C4-2B (cell line): ENCODE data around the gene DLG2.

ENCODE experiments used
- ZFX ChIP-seq: fragments of 450-650 bp; IDR thresholded peaks from 2 replicates; pipeline ENCODE4 v1.6.1; 2017
- TF ChIP-seq, protein P1 (sequence below): fragments of 450-650 bp; conservative IDR thresholded peaks from 2 replicates; pipeline ENCODE4 v1.5.1; 2017; ENCODE audit warnings: mild to moderate bottlenecking

DNA sequence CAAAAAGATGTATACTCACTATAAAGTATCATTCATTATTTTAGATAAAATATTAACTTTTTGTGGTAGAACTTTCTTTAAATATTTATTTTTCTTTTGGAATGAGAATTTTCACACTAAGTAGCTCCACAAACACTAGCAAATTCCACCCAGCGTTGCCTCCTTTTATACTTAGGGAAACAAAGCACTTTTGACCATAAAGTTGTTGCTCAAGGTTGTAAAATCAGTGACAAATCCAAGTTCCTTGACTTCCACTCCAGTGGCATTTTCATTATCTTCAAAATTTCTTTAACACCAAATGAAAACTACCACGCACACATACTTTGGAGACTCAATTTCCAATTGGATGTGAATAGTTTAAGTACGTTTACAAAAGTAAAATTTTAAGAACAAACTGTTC is 431.2 kb downstream of the DLG2 start:
- TF ChIP-seq, protein P1, sequence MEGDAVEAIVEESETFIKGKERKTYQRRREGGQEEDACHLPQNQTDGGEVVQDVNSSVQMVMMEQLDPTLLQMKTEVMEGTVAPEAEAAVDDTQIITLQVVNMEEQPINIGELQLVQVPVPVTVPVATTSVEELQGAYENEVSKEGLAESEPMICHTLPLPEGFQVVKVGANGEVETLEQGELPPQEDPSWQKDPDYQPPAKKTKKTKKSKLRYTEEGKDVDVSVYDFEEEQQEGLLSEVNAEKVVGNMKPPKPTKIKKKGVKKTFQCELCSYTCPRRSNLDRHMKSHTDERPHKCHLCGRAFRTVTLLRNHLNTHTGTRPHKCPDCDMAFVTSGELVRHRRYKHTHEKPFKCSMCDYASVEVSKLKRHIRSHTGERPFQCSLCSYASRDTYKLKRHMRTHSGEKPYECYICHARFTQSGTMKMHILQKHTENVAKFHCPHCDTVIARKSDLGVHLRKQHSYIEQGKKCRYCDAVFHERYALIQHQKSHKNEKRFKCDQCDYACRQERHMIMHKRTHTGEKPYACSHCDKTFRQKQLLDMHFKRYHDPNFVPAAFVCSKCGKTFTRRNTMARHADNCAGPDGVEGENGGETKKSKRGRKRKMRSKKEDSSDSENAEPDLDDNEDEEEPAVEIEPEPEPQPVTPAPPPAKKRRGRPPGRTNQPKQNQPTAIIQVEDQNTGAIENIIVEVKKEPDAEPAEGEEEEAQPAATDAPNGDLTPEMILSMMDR: no peak
- TF ChIP-seq ZFX: no peak
